GM23338 (cell line): ENCODE measurements around the gene GALNT4. TPM values are rescaled to one million over a fixed set of nuclear protein-coding genes. Genes with fewer than 3 reads are reported as not detected.

ENCODE experiments used
- ATAC-seq: fragments of 200-7000 bp; cut with Tn5 transposase; 3 replicates; pipeline ENCODE4 v1.9.1; 2020
- DNase-seq: peaks from one replicate; pipeline ENCODE4 v3.0.0-alpha.2; 2015; ENCODE audit warnings: low spot score
- H2AFZ ChIP-seq: fragments of 200-600 bp; sonication (generic); 2 replicates; pipeline ENCODE4 v1.8.0; 2016; ENCODE audit warnings: antibody characterized with exemption, mild to moderate bottlenecking, moderate library complexity
- H3F3A ChIP-seq: fragments of 200-600 bp; sonication (generic); replicated peaks from 2 replicates; pipeline ENCODE4 v1.8.0; 2017; ENCODE audit warnings: antibody characterized with exemption, mixed run types, low read depth
- H3K27ac ChIP-seq: fragments of 200-600 bp; sonication (generic); 2 replicates; pipeline ENCODE4 v1.6.1; 2016; ENCODE audit warnings: low read depth
- H3K27me3 ChIP-seq: fragments of 200-600 bp; sonication (generic); 2 replicates; pipeline ENCODE4 v1.8.0; 2016; ENCODE audit warnings: mild to moderate bottlenecking, mixed run types, moderate library complexity; ENCODE audit not compliant: insufficient read depth
- H3K36me3 ChIP-seq: fragments of 200-600 bp; sonication (generic); 2 replicates; pipeline ENCODE4 v1.8.0; 2016; ENCODE audit warnings: mild to moderate bottlenecking; ENCODE audit not compliant: insufficient read depth
- H3K4me1 ChIP-seq: fragments of 200-600 bp; sonication (generic); 2 replicates; pipeline ENCODE4 v1.8.0; 2016; ENCODE audit warnings: mild to moderate bottlenecking, moderate library complexity; ENCODE audit not compliant: insufficient read depth
- H3K4me2 ChIP-seq: fragments of 200-600 bp; sonication (generic); 2 replicates; pipeline ENCODE4 v1.7.1; 2017; ENCODE audit warnings: mixed run types
- H3K4me3 ChIP-seq: fragments of 200-600 bp; sonication (generic); 2 replicates; pipeline ENCODE4 v1.6.1; 2016; ENCODE audit warnings: mixed run types
- H3K79me2 ChIP-seq: fragments of 200-600 bp; sonication (generic); replicated peaks from 2 replicates; pipeline ENCODE4 v1.8.0; 2017; ENCODE audit warnings: mild to moderate bottlenecking; ENCODE audit not compliant: insufficient read depth
- H3K9me2 ChIP-seq: fragments of 200-600 bp; sonication (generic); 2 replicates; pipeline ENCODE4 v1.8.0; 2017; ENCODE audit not compliant: insufficient read depth
- H4K20me1 ChIP-seq: fragments of 200-600 bp; sonication (generic); replicated peaks from 2 replicates; pipeline ENCODE4 v1.8.0; 2017; ENCODE audit warnings: mild to moderate bottlenecking; ENCODE audit not compliant: insufficient read depth
- H3K27ac Mint-ChIP-seq: 2 replicates; pipeline ENCODE4 v1.8.0; 2020; ENCODE audit warnings: inconsistent platforms, mild to moderate bottlenecking, moderate library complexity, mixed read lengths
- H3K27me3 Mint-ChIP-seq: 3 replicates; pipeline ENCODE4 v1.8.0; 2022; ENCODE audit warnings: low read depth, mild to moderate bottlenecking, moderate library complexity, mixed read lengths, inconsistent platforms; ENCODE audit not compliant: insufficient read depth, poor library complexity
- H3K36me3 Mint-ChIP-seq: 3 replicates; pipeline ENCODE4 v1.8.0; 2021; ENCODE audit warnings: low read depth, mild to moderate bottlenecking, inconsistent platforms, moderate library complexity, mixed read lengths
- H3K4me1 Mint-ChIP-seq: 3 replicates; pipeline ENCODE4 v1.8.0; 2020; ENCODE audit warnings: mild to moderate bottlenecking, inconsistent platforms, mixed read lengths
- H3K4me3 Mint-ChIP-seq: 3 replicates; pipeline ENCODE4 v1.8.0; 2021; ENCODE audit warnings: moderate library complexity, mild to moderate bottlenecking, inconsistent platforms, mixed read lengths
- H3K9me3 Mint-ChIP-seq: 3 replicates; pipeline ENCODE4 v1.8.0; 2020; ENCODE audit warnings: moderate library complexity, mild to moderate bottlenecking, inconsistent platforms, mixed read lengths
- CREB1 ChIP-seq: fragments of 250-450 bp; sonication (Bioruptor Pico); IDR thresholded peaks from 2 replicates; pipeline ENCODE4 v1.5.0; 2020; ENCODE audit warnings: low read depth, mild to moderate bottlenecking, moderate library complexity
- EZH2 ChIP-seq: fragments of 200-600 bp; sonication (generic); IDR thresholded peaks from one replicate; pipeline ENCODE4 v1.8.0; 2017; ENCODE audit warnings: antibody characterized with exemption, mild to moderate bottlenecking, low read depth; ENCODE audit not compliant: unreplicated experiment
- EZH2phosphoT487 ChIP-seq: fragments of 200-600 bp; sonication (generic); IDR thresholded peaks from one replicate; pipeline ENCODE4 v1.8.1; 2018; ENCODE audit warnings: antibody characterized with exemption; ENCODE audit not compliant: unreplicated experiment
- NANOG ChIP-seq: IDR thresholded peaks from 2 replicates; pipeline ENCODE4 v1.6.1; 2016; ENCODE audit warnings: antibody characterized with exemption, borderline replicate concordance
- POLR2AphosphoS5 ChIP-seq: IDR thresholded peaks from 2 replicates; pipeline ENCODE4 v1.6.1; 2016; ENCODE audit warnings: antibody characterized with exemption, low read depth
- STAT1 ChIP-seq: IDR thresholded peaks from one replicate; pipeline ENCODE4 v1.6.1; 2016; ENCODE audit warnings: antibody characterized with exemption; ENCODE audit not compliant: unreplicated experiment
- ZNF114 ChIP-seq: fragments of 250-450 bp; sonication (Bioruptor Pico); IDR thresholded peaks from 2 replicates; pipeline ENCODE4 v1.5.0; 2020; ENCODE audit warnings: mild to moderate bottlenecking, moderate library complexity
- ZNF331 ChIP-seq: fragments of 250-450 bp; sonication (Bioruptor Pico); IDR thresholded peaks from 2 replicates; pipeline ENCODE4 v1.5.0; 2020; ENCODE audit warnings: low read depth, mild to moderate bottlenecking, moderate library complexity
- polyA plus RNA-seq: library from polyadenylated mRNA; unstranded; fragments of >200 nt; fragmentation: Nextera tagmentation; extraction: Ambion mirVana; gene quantifications from 2 replicates; pipeline ENCODE4 v1.2.1, GENCODE V29; 2016
- total RNA-seq: library from RNA; depleted of rRNA; stranded (reverse); fragments of >200 nt; shearing (Covaris generic); gene quantifications from 2 replicates; pipeline ENCODE4 v1.2.3, GENCODE V29; 2014
- TF ChIP-seq, protein P1 (sequence below): IDR thresholded peaks from one replicate; pipeline ENCODE4 v1.6.1; 2018; ENCODE audit warnings: antibody characterized with exemption; ENCODE audit not compliant: unreplicated experiment
- TF ChIP-seq, protein P2 (sequence below): fragments of 250-450 bp; sonication (Bioruptor Pico); IDR thresholded peaks from 2 replicates; pipeline ENCODE4 v1.5.0; 2020; ENCODE audit warnings: mild to moderate bottlenecking, moderate library complexity

The GALNT4 gene
- total and polyA plus RNA-seq, 2 experiments from 2014 or later = 1.1 to 2.4 TPM

DNA sequence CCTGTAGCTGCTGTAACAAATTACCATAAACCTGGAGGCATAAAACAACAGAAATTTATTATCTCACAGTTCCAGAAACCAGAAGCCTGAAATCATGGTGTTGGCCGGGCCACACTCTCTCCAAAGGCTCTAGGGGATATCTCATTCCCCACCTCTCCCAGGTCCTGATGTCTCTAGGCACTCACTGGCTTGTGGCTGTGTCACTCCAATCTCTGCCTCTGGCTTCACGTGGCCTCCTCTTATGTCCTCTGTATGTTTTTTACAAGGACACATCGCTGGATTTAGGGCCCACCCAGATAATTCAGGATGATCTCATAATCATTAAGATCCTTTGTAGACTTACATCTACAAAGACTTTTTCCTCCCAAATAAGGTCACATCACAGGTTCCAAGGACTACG is 8.0 kb downstream of the GALNT4 start (continued):
- TF ChIP-seq, protein P1, sequence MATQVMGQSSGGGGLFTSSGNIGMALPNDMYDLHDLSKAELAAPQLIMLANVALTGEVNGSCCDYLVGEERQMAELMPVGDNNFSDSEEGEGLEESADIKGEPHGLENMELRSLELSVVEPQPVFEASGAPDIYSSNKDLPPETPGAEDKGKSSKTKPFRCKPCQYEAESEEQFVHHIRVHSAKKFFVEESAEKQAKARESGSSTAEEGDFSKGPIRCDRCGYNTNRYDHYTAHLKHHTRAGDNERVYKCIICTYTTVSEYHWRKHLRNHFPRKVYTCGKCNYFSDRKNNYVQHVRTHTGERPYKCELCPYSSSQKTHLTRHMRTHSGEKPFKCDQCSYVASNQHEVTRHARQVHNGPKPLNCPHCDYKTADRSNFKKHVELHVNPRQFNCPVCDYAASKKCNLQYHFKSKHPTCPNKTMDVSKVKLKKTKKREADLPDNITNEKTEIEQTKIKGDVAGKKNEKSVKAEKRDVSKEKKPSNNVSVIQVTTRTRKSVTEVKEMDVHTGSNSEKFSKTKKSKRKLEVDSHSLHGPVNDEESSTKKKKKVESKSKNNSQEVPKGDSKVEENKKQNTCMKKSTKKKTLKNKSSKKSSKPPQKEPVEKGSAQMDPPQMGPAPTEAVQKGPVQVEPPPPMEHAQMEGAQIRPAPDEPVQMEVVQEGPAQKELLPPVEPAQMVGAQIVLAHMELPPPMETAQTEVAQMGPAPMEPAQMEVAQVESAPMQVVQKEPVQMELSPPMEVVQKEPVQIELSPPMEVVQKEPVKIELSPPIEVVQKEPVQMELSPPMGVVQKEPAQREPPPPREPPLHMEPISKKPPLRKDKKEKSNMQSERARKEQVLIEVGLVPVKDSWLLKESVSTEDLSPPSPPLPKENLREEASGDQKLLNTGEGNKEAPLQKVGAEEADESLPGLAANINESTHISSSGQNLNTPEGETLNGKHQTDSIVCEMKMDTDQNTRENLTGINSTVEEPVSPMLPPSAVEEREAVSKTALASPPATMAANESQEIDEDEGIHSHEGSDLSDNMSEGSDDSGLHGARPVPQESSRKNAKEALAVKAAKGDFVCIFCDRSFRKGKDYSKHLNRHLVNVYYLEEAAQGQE = no peak

DNA sequence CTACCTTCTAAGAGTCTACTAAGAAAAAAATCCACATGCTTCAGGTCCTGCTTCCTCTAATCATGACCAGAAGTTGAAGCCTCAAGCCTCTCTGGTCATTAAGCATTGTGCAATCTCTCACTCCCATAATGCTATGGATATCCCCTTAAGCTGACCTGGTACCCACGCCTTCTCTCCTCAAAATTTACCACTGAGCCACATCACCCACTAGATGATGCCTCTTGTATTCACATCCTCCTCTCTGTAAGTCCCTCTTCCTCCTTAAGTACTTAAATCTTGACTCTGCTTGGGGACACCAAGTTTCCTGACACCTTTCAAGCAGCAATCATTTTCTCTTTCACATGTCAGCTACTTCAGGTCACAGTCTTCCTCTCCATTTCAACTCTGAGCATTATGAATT is 9.8 kb downstream of the GALNT4 start:
- Mint-ChIP-seq H3K27me3 (no peaks in the 10 kb centered on the region), H3K9me3 (no peaks in the 10 kb centered on the region), H3K36me3 (no peaks in the 10 kb centered on the region), H3K27ac (no peak overlapping the region), H3K4me3 (no peak overlapping the region), H3K4me1 (peaks cover 6% of the 10 kb centered on the region; the same call in 2 of the 3 replicates)
- ATAC-seq = no peak
- Histone ChIP-seq H2AFZ (no peak overlapping the region), H3K4me1 (peaks cover 17% of the 10 kb centered on the region), H4K20me1 (no peaks in the 10 kb centered on the region), H3K36me3 (no peaks in the 10 kb centered on the region), H3F3A (no peaks in the 10 kb centered on the region), H3K9me2 (peaks cover 20% of the 10 kb centered on the region), H3K4me2 (no peak overlapping the region), H3K79me2 (no peaks in the 10 kb centered on the region), H3K27me3 (no peaks in the 10 kb centered on the region), H3K27ac (no peak overlapping the region), H3K4me3 (no peak overlapping the region)
- TF ChIP-seq ZNF331 (CRISPR knock-in tag) = no peak
- TF ChIP-seq EZH2phosphoT487 = no peak
- TF ChIP-seq, protein P1 = no peak
- TF ChIP-seq POLR2AphosphoS5 = no peak
- no peak for TF ChIP-seq CREB1
- TF ChIP-seq NANOG = no peak
- TF ChIP-seq EZH2 = no peak
- TF ChIP-seq, protein P2, sequence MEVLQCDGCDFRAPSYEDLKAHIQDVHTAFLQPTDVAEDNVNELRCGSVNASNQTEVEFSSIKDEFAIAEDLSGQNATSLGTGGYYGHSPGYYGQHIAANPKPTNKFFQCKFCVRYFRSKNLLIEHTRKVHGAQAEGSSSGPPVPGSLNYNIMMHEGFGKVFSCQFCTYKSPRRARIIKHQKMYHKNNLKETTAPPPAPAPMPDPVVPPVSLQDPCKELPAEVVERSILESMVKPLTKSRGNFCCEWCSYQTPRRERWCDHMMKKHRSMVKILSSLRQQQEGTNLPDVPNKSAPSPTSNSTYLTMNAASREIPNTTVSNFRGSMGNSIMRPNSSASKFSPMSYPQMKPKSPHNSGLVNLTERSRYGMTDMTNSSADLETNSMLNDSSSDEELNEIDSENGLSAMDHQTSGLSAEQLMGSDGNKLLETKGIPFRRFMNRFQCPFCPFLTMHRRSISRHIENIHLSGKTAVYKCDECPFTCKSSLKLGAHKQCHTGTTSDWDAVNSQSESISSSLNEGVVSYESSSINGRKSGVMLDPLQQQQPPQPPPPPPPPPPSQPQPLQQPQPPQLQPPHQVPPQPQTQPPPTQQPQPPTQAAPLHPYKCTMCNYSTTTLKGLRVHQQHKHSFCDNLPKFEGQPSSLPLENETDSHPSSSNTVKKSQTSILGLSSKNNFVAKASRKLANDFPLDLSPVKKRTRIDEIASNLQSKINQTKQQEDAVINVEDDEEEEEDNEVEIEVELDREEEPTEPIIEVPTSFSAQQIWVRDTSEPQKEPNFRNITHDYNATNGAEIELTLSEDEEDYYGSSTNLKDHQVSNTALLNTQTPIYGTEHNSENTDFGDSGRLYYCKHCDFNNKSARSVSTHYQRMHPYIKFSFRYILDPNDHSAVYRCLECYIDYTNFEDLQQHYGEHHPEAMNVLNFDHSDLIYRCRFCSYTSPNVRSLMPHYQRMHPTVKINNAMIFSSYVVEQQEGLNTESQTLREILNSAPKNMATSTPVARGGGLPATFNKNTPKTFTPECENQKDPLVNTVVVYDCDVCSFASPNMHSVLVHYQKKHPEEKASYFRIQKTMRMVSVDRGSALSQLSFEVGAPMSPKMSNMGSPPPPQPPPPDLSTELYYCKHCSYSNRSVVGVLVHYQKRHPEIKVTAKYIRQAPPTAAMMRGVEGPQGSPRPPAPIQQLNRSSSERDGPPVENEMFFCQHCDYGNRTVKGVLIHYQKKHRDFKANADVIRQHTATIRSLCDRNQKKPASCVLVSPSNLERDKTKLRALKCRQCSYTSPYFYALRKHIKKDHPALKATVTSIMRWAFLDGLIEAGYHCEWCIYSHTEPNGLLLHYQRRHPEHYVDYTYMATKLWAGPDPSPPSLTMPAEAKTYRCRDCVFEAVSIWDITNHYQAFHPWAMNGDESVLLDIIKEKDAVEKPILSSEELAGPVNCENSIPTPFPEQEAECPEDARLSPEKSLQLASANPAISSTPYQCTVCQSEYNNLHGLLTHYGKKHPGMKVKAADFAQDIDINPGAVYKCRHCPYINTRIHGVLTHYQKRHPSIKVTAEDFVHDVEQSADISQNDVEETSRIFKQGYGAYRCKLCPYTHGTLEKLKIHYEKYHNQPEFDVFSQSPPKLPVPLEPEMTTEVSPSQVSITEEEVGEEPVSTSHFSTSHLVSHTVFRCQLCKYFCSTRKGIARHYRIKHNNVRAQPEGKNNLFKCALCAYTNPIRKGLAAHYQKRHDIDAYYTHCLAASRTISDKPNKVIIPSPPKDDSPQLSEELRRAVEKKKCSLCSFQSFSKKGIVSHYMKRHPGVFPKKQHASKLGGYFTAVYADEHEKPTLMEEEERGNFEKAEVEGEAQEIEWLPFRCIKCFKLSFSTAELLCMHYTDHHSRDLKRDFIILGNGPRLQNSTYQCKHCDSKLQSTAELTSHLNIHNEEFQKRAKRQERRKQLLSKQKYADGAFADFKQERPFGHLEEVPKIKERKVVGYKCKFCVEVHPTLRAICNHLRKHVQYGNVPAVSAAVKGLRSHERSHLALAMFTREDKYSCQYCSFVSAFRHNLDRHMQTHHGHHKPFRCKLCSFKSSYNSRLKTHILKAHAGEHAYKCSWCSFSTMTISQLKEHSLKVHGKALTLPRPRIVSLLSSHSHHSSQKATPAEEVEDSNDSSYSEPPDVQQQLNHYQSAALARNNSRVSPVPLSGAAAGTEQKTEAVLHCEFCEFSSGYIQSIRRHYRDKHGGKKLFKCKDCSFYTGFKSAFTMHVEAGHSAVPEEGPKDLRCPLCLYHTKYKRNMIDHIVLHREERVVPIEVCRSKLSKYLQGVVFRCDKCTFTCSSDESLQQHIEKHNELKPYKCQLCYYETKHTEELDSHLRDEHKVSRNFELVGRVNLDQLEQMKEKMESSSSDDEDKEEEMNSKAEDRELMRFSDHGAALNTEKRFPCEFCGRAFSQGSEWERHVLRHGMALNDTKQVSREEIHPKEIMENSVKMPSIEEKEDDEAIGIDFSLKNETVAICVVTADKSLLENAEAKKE (CRISPR knock-in tag) = no peak
- no peak for TF ChIP-seq STAT1
- no peak for TF ChIP-seq ZNF114
- DNase-seq = no peak
